Measurements from ENCODE around the gene TIMMDC1. TPM values are rescaled to one million over a fixed set of nuclear protein-coding genes. Genes with fewer than 3 reads are reported as not detected.

The TIMMDC1 gene
- total and polyA plus RNA-seq, 2 of the 13 experiments (the other 11 are each of a cell fraction or from before 2014, with no cell fraction given), result 50.0 to 77.8 TPM

- TF ChIP-seq, protein P1, sequence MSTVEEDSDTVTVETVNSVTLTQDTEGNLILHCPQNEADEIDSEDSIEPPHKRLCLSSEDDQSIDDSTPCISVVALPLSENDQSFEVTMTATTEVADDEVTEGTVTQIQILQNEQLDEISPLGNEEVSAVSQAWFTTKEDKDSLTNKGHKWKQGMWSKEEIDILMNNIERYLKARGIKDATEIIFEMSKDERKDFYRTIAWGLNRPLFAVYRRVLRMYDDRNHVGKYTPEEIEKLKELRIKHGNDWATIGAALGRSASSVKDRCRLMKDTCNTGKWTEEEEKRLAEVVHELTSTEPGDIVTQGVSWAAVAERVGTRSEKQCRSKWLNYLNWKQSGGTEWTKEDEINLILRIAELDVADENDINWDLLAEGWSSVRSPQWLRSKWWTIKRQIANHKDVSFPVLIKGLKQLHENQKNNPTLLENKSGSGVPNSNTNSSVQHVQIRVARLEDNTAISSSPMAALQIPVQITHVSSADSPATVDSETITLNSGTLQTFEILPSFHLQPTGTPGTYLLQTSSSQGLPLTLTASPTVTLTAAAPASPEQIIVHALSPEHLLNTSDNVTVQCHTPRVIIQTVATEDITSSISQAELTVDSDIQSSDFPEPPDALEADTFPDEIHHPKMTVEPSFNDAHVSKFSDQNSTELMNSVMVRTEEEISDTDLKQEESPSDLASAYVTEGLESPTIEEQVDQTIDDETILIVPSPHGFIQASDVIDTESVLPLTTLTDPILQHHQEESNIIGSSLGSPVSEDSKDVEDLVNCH (CRISPR knock-in tag; IDR thresholded peaks at IDR 0.05), result no peak
- TF ChIP-seq ZNF121 (CRISPR knock-in tag; IDR thresholded peaks at IDR 0.05) (0 out of 2 replicates have a peak, but pooled peaks have one; percentile 10), MED8 (CRISPR knock-in tag; IDR thresholded peaks at IDR 0.05; ENCODE audit: insufficient replicate concordance) (peak; percentile 73), TP53 (CRISPR knock-in tag; conservative IDR thresholded peaks at IDR 0.05) (no peak), ZNF800 (CRISPR knock-in tag; IDR thresholded peaks at IDR 0.05) (no peak), HIVEP1 (CRISPR knock-in tag; IDR thresholded peaks at IDR 0.05) (peak; percentile 62), ZC3H4 (CRISPR knock-in tag; IDR thresholded peaks at IDR 0.05; ENCODE audit: borderline replicate concordance) (no peak), TBX3 (IDR thresholded peaks at IDR 0.05; ENCODE audit: borderline replicate concordance) (peak; percentile 84), ZNF432 (CRISPR knock-in tag; IDR thresholded peaks at IDR 0.05; ENCODE audit: borderline replicate concordance) (no peak), ARID2 (CRISPR knock-in tag; IDR thresholded peaks at IDR 0.05; ENCODE audit: borderline replicate concordance) (no peak), ATM (IDR thresholded peaks at IDR 0.05; ENCODE audit: borderline replicate concordance) (no peak), ZNF569 (CRISPR knock-in tag; IDR thresholded peaks at IDR 0.05; ENCODE audit: borderline replicate concordance) (no peak), ARID4A (CRISPR knock-in tag; IDR thresholded peaks at IDR 0.05; ENCODE audit: borderline replicate concordance) (peak; percentile 94), POLR2G (IDR thresholded peaks at IDR 0.05; ENCODE audit: low read depth, low read length) (peak; percentile 99), ZNF549 (CRISPR knock-in tag; IDR thresholded peaks at IDR 0.05) (no peak)
- TF ChIP-seq, protein P2, sequence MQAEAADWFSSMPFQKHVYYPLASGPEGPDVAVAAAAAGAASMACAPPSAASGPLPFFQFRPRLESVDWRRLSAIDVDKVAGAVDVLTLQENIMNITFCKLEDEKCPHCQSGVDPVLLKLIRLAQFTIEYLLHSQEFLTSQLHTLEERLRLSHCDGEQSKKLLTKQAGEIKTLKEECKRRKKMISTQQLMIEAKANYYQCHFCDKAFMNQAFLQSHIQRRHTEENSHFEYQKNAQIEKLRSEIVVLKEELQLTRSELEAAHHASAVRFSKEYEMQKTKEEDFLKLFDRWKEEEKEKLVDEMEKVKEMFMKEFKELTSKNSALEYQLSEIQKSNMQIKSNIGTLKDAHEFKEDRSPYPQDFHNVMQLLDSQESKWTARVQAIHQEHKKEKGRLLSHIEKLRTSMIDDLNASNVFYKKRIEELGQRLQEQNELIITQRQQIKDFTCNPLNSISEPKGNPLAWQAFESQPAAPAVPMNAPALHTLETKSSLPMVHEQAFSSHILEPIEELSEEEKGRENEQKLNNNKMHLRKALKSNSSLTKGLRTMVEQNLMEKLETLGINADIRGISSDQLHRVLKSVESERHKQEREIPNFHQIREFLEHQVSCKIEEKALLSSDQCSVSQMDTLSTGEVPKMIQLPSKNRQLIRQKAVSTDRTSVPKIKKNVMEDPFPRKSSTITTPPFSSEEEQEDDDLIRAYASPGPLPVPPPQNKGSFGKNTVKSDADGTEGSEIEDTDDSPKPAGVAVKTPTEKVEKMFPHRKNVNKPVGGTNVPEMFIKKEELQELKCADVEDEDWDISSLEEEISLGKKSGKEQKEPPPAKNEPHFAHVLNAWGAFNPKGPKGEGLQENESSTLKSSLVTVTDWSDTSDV (CRISPR knock-in tag; IDR thresholded peaks at IDR 0.05), result 0 out of 2 replicates have a peak, but pooled peaks have one; percentile 26
Observed at GRCh38 chr3:119463171-119464169, 34.9 kb upstream of the TIMMDC1 start, which contains the start of gene TMEM39A (continued).

Data from HepG2 (cell line).